ENCODE data around the gene BBS1.
A peak's percentile ranks its signal among the peaks of the same experiment; 100 is the strongest.
"Not testable (repeated sequence)": the region's sequence is repeated elsewhere in the genome, so short reads cannot be mapped to it uniquely, and the experiment has no call there.

The BBS1 gene

GRCh38 chr11:66510271-66510989, at the start of gene BBS1:
Gene BBS1 (plus strand): TSS chr11:66510635. CDS start chr11:66510660, 25 bp downstream.
- TF ChIP-seq POLR2A (IDR thresholded peaks at IDR 0.05; ENCODE audit: low read length) (peak; percentile 71), GATA1 (IDR thresholded peaks at IDR 0.05; ENCODE audit: low read depth, low read length) (no peak)
- peak; percentile 84 to 91 for DNase-seq

- DNase-seq: no peak
- TF ChIP-seq GATA1 (IDR thresholded peaks at IDR 0.05; ENCODE audit: low read depth, low read length) (no peak), POLR2A (IDR thresholded peaks at IDR 0.05; ENCODE audit: low read length) (no peak)
These were observed 48.4 kb upstream of the BBS1 start for GRCh38 chr11:66462010-66462409.

- no peak for DNase-seq
- TF ChIP-seq GATA1 (IDR thresholded peaks at IDR 0.05; ENCODE audit: low read depth, low read length) (no peak), POLR2A (IDR thresholded peaks at IDR 0.05; ENCODE audit: low read length) (no peak)
These were observed 47.5 kb upstream of the BBS1 start for GRCh38 chr11:66462911-66463310.

GRCh38 chr11:66464116-66464515, 46.3 kb upstream of the BBS1 start:
- not testable (repeated sequence) for DNase-seq

GRCh38 chr11:66464916-66465315, 45.5 kb upstream of the BBS1 start:
- TF ChIP-seq GATA1 (IDR thresholded peaks at IDR 0.05; ENCODE audit: low read depth, low read length) (no peak), POLR2A (IDR thresholded peaks at IDR 0.05; ENCODE audit: low read length) (no peak)
- DNase-seq: no peak

GRCh38 chr11:66465373-66466224, 44.8 kb upstream of the BBS1 start:
- DNase-seq: no peak
- TF ChIP-seq POLR2A (IDR thresholded peaks at IDR 0.05; ENCODE audit: low read length) (no peak), GATA1 (IDR thresholded peaks at IDR 0.05; ENCODE audit: low read depth, low read length) (no peak)

GRCh38 chr11:66466225-66467033, 44.0 kb upstream of the BBS1 start, which contains the start of gene PELI3:
Gene PELI3 (plus strand): TSS chr11:66466905. CDS start chr11:66468129, 1,224 bp downstream.
- DNase-seq: peak; percentile 91 to 96
- no peak for TF ChIP-seq GATA1 (IDR thresholded peaks at IDR 0.05; ENCODE audit: low read depth, low read length)
- no peak for TF ChIP-seq POLR2A (IDR thresholded peaks at IDR 0.05; ENCODE audit: low read length)

- DNase-seq: peak; percentile 64 to 73
- TF ChIP-seq POLR2A (IDR thresholded peaks at IDR 0.05; ENCODE audit: low read length) (no peak), GATA1 (IDR thresholded peaks at IDR 0.05; ENCODE audit: low read depth, low read length) (no peak)
These were observed 43.3 kb upstream of the BBS1 start for GRCh38 chr11:66467034-66467659.

- peak; percentile 24 to 30 for DNase-seq
- no peak for TF ChIP-seq POLR2A (IDR thresholded peaks at IDR 0.05; ENCODE audit: low read length)
- no peak for TF ChIP-seq GATA1 (IDR thresholded peaks at IDR 0.05; ENCODE audit: low read depth, low read length)
These were observed 42.7 kb upstream of the BBS1 start for GRCh38 chr11:66467756-66468155.

GRCh38 chr11:66468691-66469090, 41.7 kb upstream of the BBS1 start:
- TF ChIP-seq GATA1 (IDR thresholded peaks at IDR 0.05; ENCODE audit: low read depth, low read length): no peak
- no peak for TF ChIP-seq POLR2A (IDR thresholded peaks at IDR 0.05; ENCODE audit: low read length)
- no peak for DNase-seq

- DNase-seq: no peak
- TF ChIP-seq GATA1 (IDR thresholded peaks at IDR 0.05; ENCODE audit: low read depth, low read length) (no peak), POLR2A (IDR thresholded peaks at IDR 0.05; ENCODE audit: low read length) (no peak)
These were observed 41.0 kb upstream of the BBS1 start for GRCh38 chr11:66469441-66469840.

GRCh38 chr11:66470015-66470414, 40.4 kb upstream of the BBS1 start:
- TF ChIP-seq POLR2A (IDR thresholded peaks at IDR 0.05; ENCODE audit: low read length) (no peak), GATA1 (IDR thresholded peaks at IDR 0.05; ENCODE audit: low read depth, low read length) (no peak)
- no peak for DNase-seq

GRCh38 chr11:66471142-66471541, 39.3 kb upstream of the BBS1 start:
- DNase-seq: no peak
- TF ChIP-seq GATA1 (IDR thresholded peaks at IDR 0.05; ENCODE audit: low read depth, low read length) (no peak), POLR2A (IDR thresholded peaks at IDR 0.05; ENCODE audit: low read length) (no peak)

All from erythroblast (primary cell).